Activated gamma-delta T cell treated with Interleukin-2 at 50 U/mL for 16 hours (primary cell): ENCODE measurements around the gene ZNF695.

Source experiments
- DNase-seq: peaks from one replicate; pipeline ENCODE4 v3.0.0-alpha.2; 2020

The ZNF695 gene

GRCh38 chr1:246954126-246954525, 53.7 kb downstream of the ZNF695 start:
- no peak for DNase-seq

DNA sequence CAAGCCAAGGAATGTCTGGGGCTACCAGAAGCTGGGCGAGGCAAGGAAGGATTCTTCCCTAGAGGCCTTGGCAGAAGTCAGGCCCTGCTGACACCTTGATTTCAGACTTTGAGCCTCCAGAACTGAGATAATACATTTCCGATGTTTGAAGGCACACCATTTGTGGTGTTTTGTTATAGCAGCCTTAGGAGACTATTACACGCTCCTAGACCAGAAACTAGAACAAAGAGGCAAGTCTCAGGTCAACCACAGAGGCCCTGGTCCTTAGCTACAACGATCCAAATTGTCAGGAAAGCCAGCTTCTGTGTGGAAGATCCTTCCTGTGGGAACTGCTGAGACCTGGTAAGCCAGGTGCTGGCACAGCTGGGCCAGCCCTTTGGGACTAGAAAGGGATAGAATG, 56.4 kb downstream of the ZNF695 start:
- no peak for DNase-seq

DNA sequence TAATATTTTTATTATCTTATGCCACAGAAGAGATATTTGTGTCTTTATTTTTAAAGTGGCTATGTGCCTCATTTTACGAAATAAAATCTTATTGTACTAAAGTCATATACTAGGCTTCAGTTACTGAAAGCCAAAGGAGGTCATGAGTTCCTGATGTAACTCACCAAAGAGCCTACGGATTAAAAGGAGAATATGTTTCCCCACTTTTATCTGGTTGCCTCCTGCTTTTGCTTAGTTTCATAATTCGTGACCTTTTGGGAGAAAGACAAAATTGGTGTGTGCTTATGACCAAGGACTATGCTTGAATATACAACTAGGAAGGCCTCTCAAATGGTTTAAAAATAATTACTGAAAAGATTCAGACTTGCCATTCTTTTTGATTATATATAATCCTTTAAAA, 57.9 kb downstream of the ZNF695 start:
- DNase-seq = no peak

DNA sequence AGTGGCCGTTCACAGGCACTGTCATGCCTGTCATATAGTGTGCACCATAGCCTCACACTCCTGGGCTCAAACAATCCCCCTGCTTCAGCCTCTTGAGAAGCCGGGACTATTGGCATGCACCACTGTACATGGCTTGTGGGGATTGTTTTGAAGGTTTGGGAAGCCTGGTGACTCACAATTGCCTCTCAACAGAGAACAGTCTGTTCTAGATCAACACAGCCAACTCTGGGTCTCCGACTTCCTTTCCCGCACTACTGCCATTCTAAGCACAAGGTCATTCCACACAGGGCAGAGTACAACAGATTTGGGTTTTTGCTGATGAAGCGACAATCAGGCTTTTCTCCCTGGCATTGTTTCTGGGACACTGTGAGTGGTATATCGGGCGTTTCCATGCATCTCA, 60.6 kb downstream of the ZNF695 start:
- DNase-seq = no peak

DNA sequence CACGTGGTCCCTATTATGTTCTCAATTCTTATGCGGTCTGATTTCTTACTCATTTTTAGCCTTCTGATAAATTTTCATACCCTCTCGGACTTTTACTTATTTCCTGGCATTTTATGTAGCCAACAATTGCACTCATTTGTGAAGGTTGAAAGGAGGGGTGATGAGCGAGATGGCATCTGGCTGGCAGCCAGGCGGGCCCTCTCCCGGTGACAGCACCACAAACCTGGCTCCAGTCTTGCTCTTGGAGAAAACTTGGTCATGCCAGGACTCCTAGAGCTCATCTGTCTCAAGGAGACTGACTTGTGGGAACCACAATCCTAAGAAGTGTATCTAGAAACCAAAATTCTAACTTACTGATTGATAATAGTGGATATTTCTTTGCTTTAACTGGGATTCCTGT, 61.5 kb downstream of the ZNF695 start:
- DNase-seq = no peak
